ENCODE measurements around the gene FOLR3.

FOLR3 gene

GRCh38 chr11:72119198-72119597, 16.3 kb upstream of the FOLR3 start (continued):
- TF ChIP-seq BACH2 (CRISPR knock-in tag; IDR thresholded peaks at IDR 0.05; ENCODE audit: borderline replicate concordance) (no peak), PPARA (CRISPR knock-in tag; IDR thresholded peaks at IDR 0.05; ENCODE audit: borderline replicate concordance) (no peak)

GRCh38 chr11:72120930-72121329, 14.6 kb upstream of the FOLR3 start:
- TF ChIP-seq POU6F1 (CRISPR knock-in tag; IDR thresholded peaks at IDR 0.05; ENCODE audit: borderline replicate concordance, low read depth), result no peak
- no peak for TF ChIP-seq ZFP3 (CRISPR knock-in tag; IDR thresholded peaks at IDR 0.05)
- TF ChIP-seq OSR1 (CRISPR knock-in tag; IDR thresholded peaks at IDR 0.05), result no peak
- no peak for TF ChIP-seq ZNF565 (CRISPR knock-in tag; conservative IDR thresholded peaks at IDR 0.05; ENCODE audit: low read depth)
- no peak for TF ChIP-seq TCF4 (CRISPR knock-in tag; IDR thresholded peaks at IDR 0.05; ENCODE audit: borderline replicate concordance)
- TF ChIP-seq ZFP30 (CRISPR knock-in tag; IDR thresholded peaks at IDR 0.05), result no peak
- no peak for TF ChIP-seq PATZ1 (CRISPR knock-in tag; IDR thresholded peaks at IDR 0.05; ENCODE audit: borderline replicate concordance)
- no peak for TF ChIP-seq BACH2 (CRISPR knock-in tag; IDR thresholded peaks at IDR 0.05; ENCODE audit: borderline replicate concordance)
- TF ChIP-seq ZC3H10 (CRISPR knock-in tag; IDR thresholded peaks at IDR 0.05), result no peak
- no peak for TF ChIP-seq TOX (CRISPR knock-in tag; IDR thresholded peaks at IDR 0.05; ENCODE audit: borderline replicate concordance)
- TF ChIP-seq ARNTL (CRISPR knock-in tag; IDR thresholded peaks at IDR 0.05; ENCODE audit: borderline replicate concordance, low read depth), result no peak
- no peak for TF ChIP-seq SNAI2 (CRISPR knock-in tag; IDR thresholded peaks at IDR 0.05)
- TF ChIP-seq CSRNP3 (CRISPR knock-in tag; IDR thresholded peaks at IDR 0.05), result no peak
- no peak for TF ChIP-seq ZNF8 (CRISPR knock-in tag; IDR thresholded peaks at IDR 0.05)
- TF ChIP-seq PPARA (CRISPR knock-in tag; IDR thresholded peaks at IDR 0.05; ENCODE audit: borderline replicate concordance), result no peak
- TF ChIP-seq RARB (CRISPR knock-in tag; IDR thresholded peaks at IDR 0.05), result no peak
- ATAC-seq, result no peak

GRCh38 chr11:72122607-72123006, 12.9 kb upstream of the FOLR3 start:
- ATAC-seq, result no peak
- no peak for TF ChIP-seq ZNF565 (CRISPR knock-in tag; conservative IDR thresholded peaks at IDR 0.05; ENCODE audit: low read depth)

GRCh38 chr11:72123117-72123653, 12.3 kb upstream of the FOLR3 start:
- TF ChIP-seq PPARA (CRISPR knock-in tag; IDR thresholded peaks at IDR 0.05; ENCODE audit: borderline replicate concordance), result no peak
- ATAC-seq, result no peak

- no peak for TF ChIP-seq PPARA (CRISPR knock-in tag; IDR thresholded peaks at IDR 0.05; ENCODE audit: borderline replicate concordance)
- no peak for TF ChIP-seq TOX (CRISPR knock-in tag; IDR thresholded peaks at IDR 0.05; ENCODE audit: borderline replicate concordance)
- no peak for TF ChIP-seq SNAI2 (CRISPR knock-in tag; IDR thresholded peaks at IDR 0.05)
- TF ChIP-seq ZFP30 (CRISPR knock-in tag; IDR thresholded peaks at IDR 0.05), result no peak
- TF ChIP-seq CSRNP3 (CRISPR knock-in tag; IDR thresholded peaks at IDR 0.05), result no peak
- no peak for TF ChIP-seq OSR1 (CRISPR knock-in tag; IDR thresholded peaks at IDR 0.05)
- TF ChIP-seq ZC3H10 (CRISPR knock-in tag; IDR thresholded peaks at IDR 0.05), result no peak
- no peak for TF ChIP-seq ZNF565 (CRISPR knock-in tag; conservative IDR thresholded peaks at IDR 0.05; ENCODE audit: low read depth)
- no peak for TF ChIP-seq CSDC2 (CRISPR knock-in tag; IDR thresholded peaks at IDR 0.05)
- ATAC-seq, result no peak
Measured at GRCh38 chr11:72124046-72124445, 11.5 kb upstream of the FOLR3 start.

- no peak for ATAC-seq
- TF ChIP-seq BACH2 (CRISPR knock-in tag; IDR thresholded peaks at IDR 0.05; ENCODE audit: borderline replicate concordance) (no peak), ARNTL (CRISPR knock-in tag; IDR thresholded peaks at IDR 0.05; ENCODE audit: borderline replicate concordance, low read depth) (no peak), TOX (CRISPR knock-in tag; IDR thresholded peaks at IDR 0.05; ENCODE audit: borderline replicate concordance) (no peak), RARB (CRISPR knock-in tag; IDR thresholded peaks at IDR 0.05) (no peak), CREB5 (CRISPR knock-in tag; IDR thresholded peaks at IDR 0.05; ENCODE audit: low read depth) (no peak), ESRRG (CRISPR knock-in tag; IDR thresholded peaks at IDR 0.05) (no peak), ZNF8 (CRISPR knock-in tag; IDR thresholded peaks at IDR 0.05) (no peak), SNAI2 (CRISPR knock-in tag; IDR thresholded peaks at IDR 0.05) (no peak), ZFP3 (CRISPR knock-in tag; IDR thresholded peaks at IDR 0.05) (no peak), TCF4 (CRISPR knock-in tag; IDR thresholded peaks at IDR 0.05; ENCODE audit: borderline replicate concordance) (no peak)
Measured at GRCh38 chr11:72125956-72126355, 9.6 kb upstream of the FOLR3 start.
